LNCAP (cell line): Measurements from ENCODE around the gene CTBP1.

Source experiments
- TF ChIP-seq, protein P1 (sequence below): fragments of 450-650 bp; IDR thresholded peaks from 2 replicates; pipeline ENCODE4 v1.5.1; 2017; ENCODE audit warnings: mild to moderate bottlenecking

CTBP1 gene

DNA sequence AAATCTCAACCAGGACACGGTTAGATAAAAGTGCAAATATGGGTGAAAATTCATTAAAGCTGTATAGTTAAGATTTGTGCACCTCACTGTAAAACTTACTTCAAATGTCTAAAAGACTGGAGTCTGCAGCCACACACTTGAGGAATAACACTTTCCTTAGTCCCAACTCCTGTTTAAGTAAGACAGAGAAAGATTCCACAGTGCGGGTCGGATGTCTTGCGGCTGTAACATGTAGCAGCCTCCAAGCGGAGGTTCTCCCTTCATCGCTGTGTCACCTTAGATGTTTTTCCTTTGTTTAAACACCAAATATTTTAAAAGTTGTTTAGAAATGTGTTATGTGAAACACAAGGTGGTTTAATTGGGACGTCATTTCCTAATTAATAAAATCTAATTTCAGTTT, 39.9 kb upstream of the CTBP1 start:
- TF ChIP-seq, protein P1, sequence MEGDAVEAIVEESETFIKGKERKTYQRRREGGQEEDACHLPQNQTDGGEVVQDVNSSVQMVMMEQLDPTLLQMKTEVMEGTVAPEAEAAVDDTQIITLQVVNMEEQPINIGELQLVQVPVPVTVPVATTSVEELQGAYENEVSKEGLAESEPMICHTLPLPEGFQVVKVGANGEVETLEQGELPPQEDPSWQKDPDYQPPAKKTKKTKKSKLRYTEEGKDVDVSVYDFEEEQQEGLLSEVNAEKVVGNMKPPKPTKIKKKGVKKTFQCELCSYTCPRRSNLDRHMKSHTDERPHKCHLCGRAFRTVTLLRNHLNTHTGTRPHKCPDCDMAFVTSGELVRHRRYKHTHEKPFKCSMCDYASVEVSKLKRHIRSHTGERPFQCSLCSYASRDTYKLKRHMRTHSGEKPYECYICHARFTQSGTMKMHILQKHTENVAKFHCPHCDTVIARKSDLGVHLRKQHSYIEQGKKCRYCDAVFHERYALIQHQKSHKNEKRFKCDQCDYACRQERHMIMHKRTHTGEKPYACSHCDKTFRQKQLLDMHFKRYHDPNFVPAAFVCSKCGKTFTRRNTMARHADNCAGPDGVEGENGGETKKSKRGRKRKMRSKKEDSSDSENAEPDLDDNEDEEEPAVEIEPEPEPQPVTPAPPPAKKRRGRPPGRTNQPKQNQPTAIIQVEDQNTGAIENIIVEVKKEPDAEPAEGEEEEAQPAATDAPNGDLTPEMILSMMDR, result no peak

DNA sequence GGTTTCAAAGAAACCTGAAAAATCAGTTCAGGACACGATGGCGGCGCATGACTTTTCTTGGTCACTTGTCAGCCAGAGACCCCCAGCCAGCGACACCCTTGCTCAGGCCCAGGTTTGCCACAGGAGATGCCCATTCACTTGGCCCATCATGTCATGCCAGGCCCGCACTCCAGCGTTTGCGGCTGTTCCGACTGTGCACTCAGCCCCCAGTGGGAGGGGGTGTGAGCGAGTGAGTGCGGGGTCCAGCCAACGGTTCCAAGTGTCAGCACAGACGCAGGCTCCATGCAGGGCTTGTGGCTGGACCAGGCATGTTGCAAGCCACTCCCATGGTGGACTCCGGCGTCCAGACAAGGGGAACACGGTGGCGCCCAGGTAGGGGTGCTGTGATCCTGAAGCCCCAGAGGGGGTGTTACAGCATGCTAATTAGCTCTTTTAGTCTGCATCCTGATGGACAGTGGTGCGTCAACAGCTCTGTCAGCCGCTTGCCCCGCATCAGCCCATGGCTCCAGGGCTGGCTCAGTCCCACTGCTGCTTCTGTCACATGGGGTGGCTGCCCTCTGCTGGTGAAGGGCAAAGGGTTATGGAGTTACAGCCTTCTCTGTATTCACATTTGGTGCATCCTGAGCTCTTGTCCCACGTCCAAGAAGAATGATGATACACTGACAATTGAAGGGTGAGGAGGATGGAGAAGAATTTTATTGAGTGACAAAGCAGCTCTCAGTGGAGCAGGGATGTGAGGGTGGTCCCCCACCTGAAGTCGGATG, 37.0 kb upstream of the CTBP1 start:
- TF ChIP-seq, protein P1, result no peak

DNA sequence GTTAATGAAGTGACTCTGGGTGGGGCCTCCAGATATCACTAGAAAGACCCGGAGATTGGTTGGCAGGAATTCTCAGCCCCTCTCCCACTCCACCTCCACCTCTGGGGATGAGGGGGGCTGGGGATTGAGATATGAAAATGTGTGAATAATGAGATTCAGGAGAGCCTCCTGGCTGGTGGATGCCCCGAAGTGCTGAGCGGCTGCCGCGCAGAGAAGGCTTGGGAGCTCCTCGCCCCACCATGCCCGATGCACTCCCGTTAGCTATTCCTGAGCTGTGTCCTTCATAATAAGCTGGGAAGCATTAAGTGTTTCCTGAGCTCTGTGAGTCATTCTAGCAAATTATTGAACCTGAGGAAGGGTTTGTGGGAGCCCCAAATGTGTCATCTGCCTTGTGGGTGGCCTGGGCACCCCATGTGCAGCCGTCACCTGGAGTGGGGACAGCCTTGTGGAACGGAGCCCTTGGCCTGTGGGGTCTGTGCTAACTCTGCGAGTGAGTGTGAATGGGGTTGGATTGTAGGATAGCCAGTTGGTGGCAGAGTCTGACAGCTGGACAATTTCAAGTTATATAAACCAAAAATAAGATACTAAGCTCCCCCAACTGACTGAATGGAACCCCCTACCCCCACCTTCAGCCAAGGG, 36.3 kb upstream of the CTBP1 start:
- TF ChIP-seq, protein P1, result no peak

DNA sequence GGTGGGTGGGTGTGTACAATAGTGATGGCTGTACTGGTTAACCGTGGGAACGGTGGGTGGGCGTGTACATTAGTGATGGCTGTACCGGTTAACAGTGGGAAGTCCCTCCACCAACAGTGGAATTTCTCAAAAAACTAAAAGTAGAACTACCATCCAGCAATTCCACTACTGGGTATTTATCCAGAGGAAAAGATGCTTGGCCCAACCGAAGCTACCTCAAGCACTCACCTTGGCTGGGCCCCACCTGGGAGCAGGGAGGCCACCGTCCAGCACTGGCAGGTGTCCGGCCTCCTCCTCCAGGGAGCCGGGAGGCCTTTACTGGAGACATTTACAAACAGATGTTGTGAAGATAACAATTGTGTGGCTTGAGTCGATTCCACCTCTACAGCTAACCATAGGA, 34.8 kb upstream of the CTBP1 start:
- TF ChIP-seq, protein P1, result no peak

DNA sequence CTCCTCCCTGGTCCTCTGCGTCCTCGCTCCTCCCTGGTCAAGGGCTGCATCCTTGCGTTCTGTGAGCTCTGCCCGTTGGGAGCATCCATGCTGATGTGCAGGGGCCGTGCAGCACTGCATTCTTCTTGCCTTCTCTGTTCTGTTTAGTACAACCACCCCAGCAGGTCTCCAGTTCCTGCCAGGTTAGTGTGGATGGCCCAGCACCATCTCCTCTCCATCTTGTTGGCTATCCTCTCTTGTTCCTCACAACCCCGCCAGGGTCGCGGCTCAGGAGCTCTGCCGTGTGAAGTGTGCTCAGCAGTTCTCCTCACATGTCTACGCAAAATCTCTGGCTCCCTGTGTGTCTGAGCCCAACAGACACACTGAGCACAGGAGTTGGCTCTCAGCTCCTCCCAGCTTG, 30.3 kb upstream of the CTBP1 start:
- TF ChIP-seq, protein P1, result no peak

DNA sequence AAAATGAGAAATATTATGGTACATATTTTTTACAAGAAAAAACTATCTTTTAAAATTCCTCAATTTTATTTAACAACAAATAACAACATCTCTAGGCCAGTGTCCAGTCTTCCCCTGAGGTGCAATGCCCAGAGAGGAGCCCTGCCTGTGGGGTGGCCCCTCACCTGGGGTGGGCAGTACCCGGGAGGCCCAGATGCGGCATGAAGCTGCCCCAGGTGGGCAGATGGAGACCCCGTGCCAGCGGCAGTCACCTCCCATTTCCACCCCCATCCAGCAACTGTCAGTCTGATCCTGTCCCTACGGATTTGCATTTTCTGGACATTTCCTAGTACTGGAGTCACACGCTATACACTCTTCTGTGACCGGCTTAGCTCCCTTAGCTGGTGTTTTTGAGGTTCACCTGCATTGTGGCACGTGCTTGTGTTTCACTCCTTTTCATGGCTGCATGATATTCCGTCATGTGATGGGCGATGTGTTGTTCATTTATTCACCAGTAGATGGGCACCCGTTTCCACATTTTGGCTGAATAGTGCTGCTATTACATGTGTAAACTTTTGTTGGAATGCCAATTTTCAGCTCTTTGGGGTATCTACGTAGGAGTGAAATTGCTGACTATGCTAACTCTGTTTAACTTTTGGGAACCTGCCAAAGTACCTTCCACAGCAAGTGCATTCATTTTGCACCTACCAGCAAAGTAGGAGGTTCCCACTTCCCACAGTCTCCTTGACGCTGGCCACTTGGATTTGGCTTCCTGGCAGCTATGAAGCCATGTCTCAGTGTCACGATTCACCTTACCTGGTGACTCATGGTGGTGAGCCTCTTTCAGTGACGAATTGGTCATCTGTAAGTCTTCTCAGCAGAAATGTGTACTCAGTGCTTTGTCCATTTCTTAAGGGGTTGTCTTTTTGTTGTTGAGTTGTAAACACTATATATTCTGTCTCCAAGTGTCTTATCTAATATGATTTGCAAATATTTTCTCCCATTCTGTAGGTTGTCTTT, 29.0 kb upstream of the CTBP1 start:
- TF ChIP-seq, protein P1, result no peak

DNA sequence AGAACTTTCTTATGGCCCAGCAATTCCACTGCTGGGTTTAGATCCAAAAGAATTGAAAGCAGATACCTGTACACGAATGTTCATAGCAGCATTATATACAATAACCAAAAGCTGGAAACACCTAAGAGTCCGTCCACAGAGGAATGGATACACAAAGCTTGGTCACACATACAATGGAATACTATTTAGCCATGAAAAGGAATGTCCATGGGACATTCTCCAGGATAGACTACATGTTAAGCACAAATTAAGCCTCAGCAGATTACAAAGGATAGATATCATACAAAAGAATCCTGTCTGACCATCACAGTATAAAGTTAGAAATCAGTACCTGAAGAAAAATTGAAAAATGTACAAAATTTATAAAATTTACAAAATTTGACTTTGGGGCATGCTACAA, 28.1 kb upstream of the CTBP1 start:
- TF ChIP-seq, protein P1, result no peak
